ENCODE data around the gene WRAP73.
A peak's percentile ranks its signal among the peaks of the same experiment; 100 is the strongest.

Gene WRAP73, protein sequence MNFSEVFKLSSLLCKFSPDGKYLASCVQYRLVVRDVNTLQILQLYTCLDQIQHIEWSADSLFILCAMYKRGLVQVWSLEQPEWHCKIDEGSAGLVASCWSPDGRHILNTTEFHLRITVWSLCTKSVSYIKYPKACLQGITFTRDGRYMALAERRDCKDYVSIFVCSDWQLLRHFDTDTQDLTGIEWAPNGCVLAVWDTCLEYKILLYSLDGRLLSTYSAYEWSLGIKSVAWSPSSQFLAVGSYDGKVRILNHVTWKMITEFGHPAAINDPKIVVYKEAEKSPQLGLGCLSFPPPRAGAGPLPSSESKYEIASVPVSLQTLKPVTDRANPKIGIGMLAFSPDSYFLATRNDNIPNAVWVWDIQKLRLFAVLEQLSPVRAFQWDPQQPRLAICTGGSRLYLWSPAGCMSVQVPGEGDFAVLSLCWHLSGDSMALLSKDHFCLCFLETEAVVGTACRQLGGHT

DNA sequence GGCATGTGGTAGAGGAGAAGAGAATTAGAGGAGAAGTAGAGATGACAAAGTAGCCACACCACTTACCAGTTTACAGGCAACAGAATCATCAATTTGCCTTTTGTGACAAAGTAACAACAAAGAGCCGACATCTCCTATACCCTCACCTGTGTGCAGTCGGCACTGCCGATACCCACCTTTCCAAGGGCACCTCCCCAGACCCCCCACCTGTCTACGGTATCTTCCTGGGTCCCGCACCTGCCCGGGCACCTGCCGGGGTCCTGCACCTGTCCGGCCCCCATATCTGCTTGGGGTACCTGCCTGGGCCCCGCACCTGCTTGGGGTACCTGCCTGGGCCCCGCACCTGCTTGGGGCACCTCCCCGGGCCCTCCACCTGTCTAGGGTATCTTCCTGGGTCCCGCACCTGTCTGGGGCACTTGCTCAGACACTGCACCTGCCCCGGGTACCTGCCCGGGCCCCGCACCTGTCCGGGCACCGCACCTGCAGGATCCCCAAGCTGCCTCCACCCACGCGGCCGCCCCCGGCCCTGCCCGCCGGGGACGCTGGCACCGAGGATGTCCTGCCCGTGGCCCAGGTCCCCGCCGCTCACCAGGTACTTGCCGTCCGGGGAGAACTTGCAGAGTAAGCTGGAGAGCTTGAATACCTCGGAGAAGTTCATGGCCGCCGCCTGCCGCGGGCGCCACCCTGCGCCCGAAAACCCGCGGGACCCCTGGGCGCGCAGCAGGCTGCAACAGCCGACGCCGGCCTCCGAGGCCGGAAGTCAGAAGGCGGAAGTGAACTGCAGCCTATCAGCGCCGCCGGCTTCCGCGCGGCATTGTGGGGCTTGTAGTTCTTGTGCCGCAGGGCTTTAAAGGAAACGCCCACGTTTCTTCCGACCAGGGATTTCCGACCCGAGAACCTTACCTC is at the start of gene WRAP73:
TSS of gene WRAP73 (minus strand) at position 762 of the 906 bp plus-strand sequence. CDS start at position 658, 104 bp downstream.
- peak; percentile 94 for DNase-seq

DNA sequence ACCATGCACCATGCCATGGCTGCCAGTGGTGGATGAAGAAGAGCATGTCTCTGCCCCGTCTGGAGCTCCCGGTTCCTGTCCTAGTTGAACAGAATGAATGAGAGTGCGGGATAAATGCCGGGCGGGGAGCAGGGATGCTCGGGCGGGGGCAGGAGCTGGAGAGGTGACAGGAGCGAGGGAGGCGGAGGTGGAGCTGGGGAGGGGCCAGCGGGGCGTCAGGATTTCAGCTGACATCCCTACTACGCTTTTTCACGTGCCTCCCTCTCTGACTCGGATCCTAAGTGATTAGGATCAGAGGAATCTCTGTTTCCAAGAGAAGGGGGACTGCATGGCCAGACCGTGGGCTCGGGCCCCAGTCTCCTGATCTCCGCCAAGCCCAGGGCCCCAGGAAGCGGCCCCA is 49.7 kb upstream of the WRAP73 start:
- no peak for DNase-seq

DNA sequence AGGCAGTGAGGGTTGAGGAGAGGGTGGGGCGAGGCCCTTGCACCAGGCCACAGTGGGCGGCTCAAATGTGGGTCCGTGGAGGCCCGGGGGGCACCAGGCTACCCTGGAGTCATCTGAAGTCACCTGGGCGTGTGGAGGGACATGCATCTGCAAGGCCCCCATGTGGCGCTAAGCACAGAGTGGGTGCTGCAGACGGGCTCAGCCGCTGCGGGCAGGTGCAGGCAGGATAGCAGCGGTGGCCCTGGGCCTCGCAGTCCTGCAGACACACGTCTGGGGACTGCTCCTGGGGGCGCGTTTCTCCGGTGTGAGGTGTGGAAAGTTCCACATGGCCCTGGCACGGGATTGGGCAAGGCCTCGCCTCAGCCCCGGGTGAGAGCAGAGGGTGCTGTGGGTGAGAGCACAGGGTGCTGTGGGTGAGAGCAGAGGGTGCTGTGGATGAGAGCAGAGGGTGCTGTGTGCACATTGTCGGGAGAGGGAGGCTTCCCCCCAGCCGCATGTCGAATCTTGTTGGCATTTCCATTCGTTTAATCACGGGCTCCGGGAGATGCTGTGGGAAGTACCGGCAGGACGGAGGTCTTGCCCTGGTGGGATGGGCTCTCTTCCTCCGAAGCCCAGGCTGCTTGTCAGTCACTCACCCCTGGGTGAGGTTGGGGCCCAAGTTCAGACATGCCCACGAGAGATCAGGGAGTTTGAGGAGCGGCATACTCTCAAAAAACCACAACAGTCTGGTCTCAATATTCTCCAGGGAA is 48.9 kb upstream of the WRAP73 start:
- peak; percentile 58 for DNase-seq

DNA sequence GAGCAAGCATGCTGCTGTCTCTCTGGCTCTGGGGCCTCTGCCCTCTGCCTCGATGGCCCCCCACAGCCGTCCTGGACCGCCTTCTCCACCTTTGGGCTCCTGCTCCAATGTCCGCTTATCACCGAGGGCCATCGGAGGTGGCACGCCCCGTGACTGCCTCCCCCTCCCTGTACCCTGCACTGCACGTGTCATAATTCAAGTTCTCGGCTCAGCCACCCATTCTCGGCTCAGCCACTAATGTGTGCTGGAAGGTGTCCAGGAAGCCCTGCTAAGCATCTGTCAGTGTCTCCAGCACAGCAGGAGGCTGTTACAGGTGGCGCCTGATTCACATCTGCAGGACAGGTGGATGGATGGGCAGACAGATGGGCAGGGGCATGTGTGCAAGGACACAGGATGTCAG is 47.9 kb upstream of the WRAP73 start:
- DNase-seq: peak; percentile 97

DNA sequence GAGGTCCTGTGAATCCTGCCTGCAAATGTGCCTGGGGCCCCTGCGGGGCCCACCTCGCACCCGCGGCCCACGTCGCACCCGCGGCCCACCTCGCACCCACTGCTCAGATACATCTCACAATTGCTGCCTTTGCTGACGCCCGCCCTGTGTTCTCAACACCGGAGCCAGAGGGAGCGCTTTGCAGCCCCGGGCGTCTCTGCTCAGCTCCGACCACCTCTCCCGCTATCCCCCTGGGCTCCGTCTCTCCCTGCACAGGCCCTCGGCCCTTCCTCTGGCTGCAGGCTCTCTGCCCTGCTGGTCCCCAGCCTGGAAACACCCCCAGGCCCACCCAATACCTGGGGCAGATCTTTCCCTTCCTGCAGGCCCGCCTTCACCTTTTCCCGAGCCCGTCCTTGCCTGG is 47.2 kb upstream of the WRAP73 start:
- no peak for DNase-seq

DNA sequence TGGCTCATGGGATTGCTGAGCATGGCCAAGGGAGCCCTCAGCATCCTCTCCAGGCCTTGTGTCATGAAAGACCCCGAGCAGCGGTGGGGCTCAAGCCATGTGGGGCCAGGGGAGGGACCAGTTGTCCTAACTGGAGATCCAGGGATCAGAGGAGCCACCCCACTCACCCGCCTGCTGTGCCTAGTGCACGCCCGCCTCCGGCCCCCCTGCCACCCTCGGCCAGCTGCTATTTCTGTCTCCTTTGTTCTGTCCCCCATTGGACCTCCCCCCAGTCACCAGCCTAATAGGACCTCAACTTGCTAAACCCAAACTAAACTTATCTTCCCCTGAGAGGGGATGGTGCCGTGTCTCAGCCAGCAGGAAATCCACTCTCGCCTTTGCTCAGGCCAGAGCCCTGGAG is 46.8 kb upstream of the WRAP73 start:
- no peak for DNase-seq

DNA sequence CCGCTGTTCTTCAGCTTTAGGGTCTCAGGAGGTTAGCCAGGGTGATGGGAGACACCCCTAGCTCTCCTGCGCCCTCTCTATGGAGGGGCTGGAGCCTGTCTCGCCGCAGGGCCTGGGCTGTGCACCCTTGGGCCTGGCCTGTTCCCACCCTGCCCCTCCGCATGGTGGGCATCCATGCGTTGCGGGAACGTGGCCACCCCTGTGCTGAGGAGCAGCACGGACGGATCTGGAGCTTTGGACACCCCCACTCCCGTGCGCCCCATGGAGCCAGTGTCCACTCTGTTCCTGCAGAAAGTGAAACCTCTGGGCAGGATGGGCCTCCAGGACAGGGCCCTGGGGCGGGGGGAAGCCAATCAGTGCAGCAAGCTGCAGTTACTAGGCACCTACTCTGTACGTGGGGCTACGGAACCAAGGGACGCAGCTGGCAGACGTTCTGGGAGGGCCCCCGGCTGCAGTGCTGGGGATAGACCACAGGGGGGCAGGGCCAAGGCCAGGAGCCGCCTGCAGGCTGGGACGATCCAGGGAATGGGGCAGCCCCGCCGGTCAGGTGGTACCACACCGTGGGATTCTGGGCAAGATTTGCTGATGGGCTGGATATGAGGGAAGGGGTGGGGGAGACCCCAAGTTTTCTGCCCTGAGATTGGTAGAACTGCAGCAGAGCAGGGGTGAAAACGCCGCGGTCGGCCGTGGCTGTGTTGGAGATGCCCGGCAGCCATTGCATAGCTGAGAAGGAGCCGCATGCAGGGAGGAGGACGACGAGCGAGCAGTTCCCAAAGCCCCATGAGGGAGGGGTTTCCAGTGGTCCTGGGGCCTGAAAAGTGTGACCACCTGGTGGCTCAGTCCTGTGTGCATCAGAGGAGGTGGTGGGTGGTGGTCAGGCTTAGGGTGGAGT is 45.7 kb upstream of the WRAP73 start:
- DNase-seq: peak; percentile 20

DNA sequence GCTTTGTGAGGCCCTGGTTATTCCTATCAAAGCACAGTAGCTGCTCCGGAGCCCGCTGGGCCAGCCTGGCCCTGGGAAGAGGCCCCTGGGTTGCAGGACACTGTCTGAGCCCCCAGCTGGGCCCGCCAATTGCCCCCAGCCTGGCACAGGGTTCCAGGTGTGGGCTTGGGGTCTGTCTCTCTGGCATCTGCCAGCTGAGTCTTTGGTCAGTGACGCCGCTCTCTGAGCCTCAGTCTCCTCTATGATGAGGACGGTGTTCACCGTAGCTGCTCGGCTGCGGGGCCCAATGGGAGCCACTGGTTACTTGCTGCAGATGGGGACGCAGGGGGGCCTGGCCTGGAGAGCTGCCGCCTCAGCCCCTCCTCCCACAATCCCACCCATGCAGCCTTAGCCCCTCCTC is 43.4 kb upstream of the WRAP73 start:
- DNase-seq: no peak

DNA sequence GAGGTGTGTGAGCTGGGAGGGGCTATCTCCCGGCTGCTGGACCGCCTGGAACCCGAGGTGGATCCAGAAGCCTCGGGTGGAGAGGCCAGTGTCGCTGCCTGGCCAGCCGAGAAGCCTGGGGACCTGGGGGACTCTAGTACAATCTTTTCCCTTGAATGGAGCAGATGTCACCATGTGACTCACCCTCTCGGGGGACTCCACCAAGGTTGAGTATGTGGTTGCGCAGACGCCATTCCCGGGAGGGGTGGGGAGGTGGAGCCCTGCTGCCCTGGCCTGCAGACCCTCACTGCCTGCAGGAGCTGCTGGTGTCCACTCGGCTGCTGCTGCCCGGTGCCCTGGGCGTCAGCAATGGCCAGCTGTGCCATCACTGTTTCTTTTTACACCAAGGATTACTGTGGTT is 42.7 kb upstream of the WRAP73 start:
- peak; percentile 40 for DNase-seq

DNA sequence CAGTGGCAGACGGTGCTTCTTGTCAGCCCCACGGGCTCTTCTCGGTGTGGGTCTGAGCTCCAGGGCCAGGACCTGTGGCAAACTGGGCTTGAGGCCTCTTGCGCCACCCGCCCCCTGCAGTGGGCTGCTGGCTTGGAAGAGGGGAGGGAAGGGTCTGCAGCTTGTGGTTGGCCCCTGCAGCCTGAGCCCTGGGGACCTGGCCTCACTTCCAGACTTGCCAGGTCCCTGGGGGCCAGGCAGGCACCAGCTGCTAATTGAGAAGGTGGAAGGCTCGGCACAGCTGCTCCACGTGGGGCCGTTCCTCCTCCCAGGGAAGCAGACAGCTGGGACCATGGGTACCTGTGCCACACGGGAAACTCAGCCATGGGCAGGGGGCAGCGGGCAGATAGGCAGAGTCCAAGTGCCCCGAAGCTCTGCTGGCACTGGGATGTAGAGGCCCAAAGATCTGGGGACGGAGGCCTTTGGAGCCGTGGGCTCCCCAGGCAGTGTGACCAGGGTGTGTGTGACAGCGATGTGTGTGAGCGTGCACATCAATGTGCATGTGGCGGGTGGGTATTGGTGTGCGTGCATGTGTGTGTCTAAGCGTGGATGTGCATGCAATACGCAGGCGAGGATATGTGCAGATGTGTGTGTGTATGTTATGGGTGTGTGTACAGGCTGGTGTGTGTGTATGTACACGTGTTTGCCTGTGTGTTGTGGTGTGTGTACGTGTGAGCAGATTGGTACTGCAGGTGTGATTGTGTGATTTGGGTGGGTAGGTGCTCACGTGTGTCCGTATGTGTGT is 41.7 kb upstream of the WRAP73 start:
- peak; percentile 48 for DNase-seq

DNA sequence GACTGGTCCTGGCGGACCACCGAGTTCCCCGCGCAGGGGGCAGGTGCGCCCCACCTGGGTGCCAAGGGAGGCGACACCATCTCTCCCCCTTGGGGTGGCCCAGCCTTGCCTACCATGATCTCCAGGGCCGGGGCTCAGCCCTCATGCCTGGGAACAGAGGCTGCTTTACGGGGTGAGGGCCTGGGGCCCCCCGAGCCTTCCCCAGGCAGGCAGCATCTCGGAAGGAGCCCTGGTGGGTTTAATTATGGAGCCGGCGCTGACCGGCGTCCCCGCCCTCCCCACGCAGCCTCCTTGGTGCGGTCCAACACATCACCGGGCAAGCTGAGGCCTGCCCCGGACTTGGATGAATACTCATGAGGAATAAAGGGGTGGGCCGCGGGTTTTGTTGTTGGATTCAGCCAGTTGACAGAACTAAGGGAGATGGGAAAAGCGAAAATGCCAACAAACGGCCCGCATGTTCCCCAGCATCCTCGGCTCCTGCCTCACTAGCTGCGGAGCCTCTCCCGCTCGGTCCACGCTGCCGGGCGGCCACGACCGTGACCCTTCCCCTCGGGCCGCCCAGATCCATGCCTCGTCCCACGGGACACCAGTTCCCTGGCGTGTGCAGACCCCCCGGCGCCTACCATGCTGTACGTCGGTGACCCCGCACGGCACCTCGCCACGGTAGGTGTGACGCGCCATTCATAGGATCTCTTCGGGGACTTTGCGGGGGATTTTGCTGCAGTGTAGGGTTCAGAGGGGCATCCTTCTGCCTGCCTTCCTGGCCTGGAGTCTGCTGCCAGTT is 40.6 kb upstream of the WRAP73 start:
- DNase-seq: peak; percentile 85

DNA sequence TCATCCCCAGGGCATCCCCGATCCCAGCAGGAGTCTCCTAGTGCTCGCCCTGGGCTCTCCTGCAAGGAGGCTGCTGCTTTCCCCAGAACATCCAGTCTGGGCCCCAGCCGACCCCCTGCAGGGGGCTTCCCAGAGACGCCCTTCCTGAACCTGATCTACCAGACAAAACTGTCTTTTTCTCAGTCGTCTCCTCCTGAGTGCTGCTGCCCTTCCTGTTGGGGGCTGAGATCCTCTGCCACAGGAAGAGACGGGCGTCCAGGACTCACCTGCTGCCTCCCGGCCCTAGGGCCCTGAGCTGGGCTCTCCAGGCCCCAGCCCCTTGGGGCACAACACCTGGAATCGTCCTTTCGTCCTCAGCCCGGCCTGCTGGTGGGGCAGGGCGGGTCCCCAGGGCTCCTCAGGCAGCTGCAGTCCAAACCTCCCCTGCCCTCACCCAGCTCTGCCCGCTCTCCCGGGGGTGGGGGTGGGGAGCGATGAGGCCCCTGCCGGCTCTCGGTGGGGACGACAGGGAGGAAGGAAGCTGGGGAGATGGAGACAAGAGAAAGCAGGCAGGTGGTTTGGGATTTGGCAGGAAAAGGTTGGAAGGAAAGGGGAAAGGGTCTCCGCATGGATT is 39.3 kb upstream of the WRAP73 start:
- no peak for DNase-seq

DNA sequence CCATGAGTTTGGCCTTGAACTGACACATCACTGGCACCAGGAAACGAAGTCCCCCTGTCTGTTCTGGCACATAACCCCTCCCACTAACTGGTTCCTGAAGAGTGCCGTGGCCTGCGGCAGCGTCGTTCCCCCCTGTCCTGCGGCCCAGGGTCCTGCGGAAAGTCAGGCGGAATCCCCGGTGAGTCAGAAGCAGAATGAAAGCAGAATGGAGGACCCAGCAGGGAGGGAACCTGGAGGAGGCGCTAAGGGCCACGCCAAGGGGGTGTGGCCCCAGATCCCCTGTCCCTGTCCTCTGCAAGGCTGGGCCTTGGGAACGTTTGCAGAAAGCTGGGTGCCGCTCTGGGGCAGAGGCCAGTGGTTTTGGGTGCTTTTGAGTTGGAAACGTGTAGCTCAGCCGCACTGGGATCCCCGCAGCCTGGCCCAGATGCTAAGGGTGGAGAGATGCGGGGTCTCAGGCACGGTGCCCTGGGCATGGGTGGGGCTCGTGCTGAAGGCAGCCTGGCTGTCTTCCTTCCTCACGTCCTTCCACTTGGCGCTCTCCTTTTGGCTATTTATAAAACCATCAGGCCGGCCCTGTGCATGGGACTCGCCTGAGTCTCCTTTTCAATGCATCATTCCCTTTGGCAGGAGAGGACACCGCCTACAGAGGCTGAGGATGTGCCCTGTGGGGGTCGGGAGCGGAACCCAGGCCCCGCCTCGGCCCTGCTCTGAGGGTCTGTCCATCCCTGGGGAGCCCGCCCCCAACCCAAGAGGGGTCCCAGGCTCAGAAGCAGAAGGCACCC is 38.6 kb upstream of the WRAP73 start:
- DNase-seq: no peak

DNA sequence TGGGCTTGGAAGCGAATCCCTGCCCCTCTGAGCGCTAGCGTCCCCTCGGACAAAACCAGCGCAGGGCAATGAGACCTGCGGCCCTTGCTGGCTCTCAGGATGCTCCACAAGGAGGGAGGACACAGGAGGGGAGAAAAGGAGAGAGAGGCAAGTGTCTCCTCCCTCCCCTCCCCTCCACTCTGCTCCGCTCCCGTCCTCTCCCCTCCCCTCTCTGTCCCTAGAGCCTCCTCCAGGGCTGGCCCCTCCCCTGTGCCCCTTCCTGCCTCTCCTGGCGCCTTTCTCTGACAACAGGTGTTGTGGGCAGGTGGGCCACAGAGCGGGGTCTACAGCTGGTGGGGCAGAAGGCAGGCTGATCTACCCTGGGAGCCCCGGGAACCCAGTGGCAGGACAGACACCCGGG is 37.6 kb upstream of the WRAP73 start:
- DNase-seq: no peak

DNA sequence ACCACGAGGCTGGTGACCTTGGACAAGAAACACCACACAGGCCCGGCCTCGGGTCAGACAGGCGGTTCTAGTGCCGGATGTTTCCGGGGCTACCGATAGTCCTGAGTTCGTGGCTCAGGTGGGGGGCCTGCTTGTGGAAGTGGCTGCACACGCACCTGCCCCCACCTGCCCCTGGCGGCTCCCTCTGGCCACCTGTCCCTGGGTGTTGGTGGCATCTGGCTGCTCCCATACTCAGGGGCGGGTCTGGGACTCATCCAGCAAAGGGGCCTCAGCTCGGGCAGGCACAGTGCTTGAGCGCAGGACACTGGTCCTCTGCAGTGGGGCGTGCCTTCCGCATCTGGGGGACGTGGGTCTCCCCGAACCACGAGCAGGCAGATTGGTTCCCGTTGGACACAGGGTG is 36.0 kb upstream of the WRAP73 start:
- DNase-seq: no peak

DNA sequence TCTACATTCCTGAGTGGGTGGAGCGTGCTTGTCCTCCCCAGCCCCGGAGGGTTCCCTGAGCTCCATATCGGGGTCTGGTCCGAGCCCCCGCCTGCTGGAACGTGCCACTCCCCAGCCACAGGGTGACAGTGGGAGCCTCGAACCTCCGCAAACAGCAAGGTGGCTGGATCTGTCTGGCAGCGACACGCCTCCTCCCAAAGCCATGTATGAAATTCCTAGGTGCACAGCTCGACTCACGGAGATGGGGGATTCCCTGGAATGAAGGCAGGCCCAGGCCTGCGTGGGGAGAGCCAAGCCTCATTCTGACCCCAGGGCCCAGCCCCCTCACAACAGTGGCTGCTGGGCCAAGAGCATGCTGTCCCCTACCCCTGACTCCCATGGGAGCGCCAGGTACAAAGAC is 35.3 kb upstream of the WRAP73 start:
- DNase-seq: no peak

DNA sequence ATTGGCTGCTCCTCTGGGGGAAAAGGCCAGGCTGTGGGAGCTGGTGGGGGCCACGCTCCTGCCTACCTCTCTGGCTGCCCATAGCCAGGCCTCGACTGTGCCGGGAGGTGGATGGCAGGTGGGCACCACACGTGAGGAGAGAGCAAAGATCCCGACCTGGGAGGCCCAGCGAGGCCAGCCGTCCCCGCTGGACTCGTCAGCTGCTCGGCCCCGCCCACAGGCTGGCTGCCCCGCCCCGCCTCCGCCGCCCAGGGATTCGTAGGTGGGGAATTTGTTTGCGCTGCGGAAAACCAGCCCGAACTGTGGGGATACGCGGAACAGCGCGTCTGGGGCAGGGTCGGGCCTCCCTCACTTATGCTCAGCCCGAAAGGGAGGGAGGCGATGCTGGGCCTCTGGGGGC is 34.1 kb upstream of the WRAP73 start:
- no peak for DNase-seq

DNA sequence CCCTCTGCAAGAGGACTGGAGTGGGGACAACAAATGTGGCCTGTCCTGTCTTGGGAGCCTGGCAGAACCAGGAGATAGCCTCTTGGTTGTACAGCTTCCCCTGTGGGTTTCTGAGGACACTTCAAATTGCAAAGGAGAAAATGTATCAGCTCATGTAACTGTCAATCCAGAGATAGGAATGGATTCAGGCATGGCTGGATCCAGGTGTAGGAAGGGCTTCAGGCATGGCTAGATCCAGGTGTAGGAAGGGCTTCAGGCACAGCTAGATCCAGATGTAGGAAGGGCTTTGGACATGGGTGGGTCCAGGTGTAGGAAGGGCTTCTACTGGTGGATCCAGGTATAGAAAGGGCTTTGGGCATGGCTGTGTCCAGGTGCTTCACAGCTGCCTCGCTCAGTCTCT is 33.3 kb upstream of the WRAP73 start:
- no peak for DNase-seq

Data from NCI-H345 (cell line).